ENCODE results near the gene VWA5B1. TPM values are rescaled to one million over a fixed set of nuclear protein-coding genes. Genes with fewer than 3 reads are reported as not detected.
"Not testable (repeated sequence)": the region's sequence is repeated elsewhere in the genome, so short reads cannot be mapped to it uniquely, and the experiment has no call there.

The VWA5B1 gene
- polyA plus RNA-seq, 4 donors, result 0.91 to 1.6 (median 1.3) TPM

DNA sequence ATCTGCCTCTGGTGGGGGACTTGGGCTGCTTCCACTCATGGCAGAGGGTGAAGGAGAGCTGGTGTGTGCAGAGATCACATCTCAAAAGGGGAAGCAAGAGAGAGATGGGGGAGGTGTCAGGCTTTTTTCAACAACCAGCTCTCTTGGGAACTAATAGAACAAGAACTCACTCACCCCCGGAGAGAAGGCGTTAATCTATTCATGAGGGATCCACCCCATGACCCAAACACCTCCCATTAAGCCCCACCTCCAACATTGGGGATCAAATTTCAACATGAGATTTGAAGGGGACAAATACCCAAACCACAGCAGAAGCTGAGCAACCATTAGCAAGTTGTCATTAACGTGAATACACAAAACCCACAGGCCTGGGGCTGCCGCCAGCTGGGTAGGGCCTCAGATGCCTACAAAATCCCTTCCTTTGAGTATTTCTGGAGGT lies 12.0 kb upstream of the VWA5B1 start:
- DNase-seq (ENCODE audit: low read depth in 4 of 4, low spot score in 3 of 4), result no peak

DNA sequence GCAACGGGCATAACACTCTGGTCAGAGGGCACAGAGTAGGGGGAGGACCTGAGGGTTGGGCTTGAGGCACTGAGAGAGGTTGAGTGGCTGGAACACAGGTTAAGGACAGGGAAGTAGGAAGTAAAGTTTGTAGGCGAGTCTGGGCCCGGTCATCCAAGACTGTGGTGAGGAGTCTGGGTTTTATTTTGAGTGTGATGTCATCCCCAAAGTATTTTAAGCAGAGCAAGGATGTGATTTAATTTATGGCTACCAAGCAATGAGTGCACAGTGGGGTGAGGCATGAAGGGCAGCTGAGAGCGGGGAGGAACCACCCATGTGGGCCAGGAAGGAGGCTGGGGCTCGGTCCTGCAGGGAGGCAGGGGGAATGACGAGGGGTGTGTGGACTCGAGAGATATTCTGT lies 11.2 kb upstream of the VWA5B1 start:
- DNase-seq (ENCODE audit: low read depth in 4 of 4, low spot score in 3 of 4), result peak in 1 of 4 donors; percentile 20

DNA sequence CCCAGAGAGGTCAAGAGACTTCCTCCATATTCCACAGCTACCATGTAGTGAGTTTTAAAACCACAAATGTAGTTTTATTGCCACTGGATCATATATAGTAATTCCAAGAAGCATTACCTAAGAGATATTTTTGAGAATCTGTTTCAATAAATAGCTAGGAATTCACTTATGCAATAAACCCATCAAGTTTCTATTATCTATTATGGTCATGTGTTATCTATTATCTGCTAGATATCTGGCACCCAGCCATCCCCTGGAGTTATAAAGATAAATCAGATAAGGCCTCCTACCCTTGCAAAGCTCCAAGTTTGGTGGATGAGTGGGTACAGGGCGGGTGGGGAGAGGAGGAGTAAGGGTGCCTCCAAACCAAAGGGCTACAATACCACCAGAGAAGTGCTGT lies 10.3 kb upstream of the VWA5B1 start:
- no peak for DNase-seq (ENCODE audit: low read depth in 4 of 4, low spot score in 3 of 4)

DNA sequence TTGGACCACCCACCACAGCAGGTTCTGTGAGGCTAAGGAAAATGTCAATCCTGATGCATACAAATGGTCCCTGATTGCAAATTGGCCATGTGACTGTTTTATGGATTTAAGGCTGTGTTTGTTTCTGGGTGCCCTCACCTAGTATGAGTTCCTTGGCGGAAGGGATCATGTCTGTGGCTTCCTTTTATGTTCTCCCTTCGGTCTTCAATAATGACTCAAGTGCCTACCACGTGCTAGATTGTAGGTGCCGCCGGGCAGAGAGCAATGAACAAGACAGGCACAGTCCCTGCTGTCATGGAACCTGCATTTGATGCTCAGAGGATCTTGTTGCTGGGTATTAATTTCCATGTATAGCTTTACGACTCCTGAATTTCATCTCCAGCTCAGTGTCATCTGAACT lies 9.8 kb upstream of the VWA5B1 start:
- no peak for DNase-seq (ENCODE audit: low read depth in 4 of 4, low spot score in 3 of 4)

DNA sequence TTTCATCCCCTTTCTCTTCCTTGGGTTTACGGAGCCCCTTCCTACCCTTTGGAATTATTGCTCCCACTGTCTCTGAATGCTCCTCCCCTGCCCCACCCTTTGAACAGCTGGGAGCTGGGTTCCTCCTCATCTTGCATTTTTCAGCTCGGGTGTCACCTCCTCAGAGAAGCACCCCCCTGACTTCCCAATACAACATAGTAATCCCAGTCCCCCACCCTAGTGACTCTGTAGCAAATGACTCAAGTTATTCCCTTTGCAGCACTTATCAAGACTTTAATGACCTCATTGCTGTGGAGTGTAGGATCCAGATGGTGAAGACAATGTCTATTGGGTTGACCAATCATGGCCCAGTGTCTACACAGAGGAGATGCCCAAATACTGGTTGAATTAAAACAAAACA lies 8.9 kb upstream of the VWA5B1 start:
- DNase-seq (ENCODE audit: low read depth in 4 of 4, low spot score in 3 of 4), result no peak

DNA sequence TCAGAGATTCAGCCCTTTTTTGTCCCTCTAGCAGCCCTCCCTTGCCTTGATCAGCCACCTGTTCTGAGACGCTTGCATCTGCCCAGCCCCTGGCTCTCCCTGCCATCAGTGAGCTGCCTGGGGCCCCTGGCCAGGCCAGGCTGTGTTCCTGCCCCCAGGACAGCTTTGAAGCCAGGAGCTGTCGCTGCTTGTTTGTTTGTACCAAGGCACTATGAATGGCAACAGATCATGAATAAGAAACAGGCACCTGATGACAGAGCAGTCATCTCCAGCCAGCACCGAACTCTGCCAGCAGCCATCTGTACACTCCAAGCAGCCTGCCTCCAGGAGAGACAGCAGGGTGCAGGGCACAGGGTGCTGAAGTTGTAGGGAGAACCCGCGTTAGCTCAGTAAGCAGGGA lies 8.1 kb upstream of the VWA5B1 start:
- no peak for DNase-seq (ENCODE audit: low read depth in 4 of 4, low spot score in 3 of 4)

DNA sequence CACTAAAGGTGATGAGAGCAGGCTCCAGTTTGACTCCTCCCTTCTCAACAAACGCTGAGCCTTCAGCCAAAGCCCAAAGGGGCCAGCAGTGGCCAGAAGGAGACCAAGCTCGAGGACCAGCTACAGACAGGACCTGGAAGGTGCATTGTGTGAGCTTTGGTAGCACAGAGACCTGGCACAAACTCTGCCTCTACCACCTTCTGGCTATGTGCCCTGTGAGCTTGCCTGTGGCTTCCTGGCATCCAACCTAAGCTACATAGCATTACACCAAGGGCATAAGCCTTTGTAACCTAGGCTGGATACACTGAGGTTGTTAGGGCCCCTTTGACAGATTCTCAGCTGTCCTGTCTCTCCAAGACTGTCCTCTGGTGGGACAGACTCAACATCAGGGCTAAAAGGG lies 6.6 kb upstream of the VWA5B1 start:
- DNase-seq (ENCODE audit: low read depth in 4 of 4, low spot score in 3 of 4), result no peak

DNA sequence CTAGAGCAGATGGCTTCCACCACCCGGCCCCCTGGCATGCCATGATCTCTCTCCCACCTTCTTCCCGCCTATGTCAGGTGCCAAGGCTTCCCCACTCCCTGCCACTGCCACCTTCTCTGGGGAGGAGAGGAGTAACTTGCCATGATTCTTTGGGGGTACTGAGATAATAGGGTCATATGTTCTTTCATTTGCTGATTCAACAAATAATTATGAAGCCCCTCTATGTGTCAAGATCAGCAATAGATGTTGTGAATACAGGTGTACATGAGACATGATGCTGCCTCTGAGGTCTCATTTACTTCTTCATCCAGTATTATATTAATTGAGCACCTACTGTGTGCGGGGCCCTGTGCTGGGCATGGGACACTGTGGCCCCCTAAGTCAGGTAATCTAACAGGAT lies 6.0 kb upstream of the VWA5B1 start:
- no peak for DNase-seq (ENCODE audit: low read depth in 4 of 4, low spot score in 3 of 4)

DNA sequence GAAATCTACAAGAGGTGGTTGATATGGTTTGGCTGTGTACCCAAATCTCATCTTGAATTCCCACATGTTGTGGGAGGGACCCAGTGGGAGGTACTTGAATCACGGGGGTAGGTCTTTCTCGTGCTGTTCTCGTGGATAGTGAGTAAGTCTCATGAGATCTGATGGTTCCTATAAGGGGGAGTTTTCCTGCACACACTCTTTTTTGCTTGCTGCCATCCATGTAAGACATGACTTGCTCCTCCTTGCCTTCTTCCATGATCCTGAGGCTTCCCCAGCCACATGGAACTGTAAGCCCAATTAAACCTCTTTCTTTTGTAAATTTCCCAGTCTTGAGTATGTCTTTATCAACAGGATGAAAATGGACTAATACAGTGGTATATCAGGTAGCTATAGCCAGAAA lies 5.2 kb upstream of the VWA5B1 start:
- DNase-seq (ENCODE audit: low read depth in 4 of 4, low spot score in 3 of 4), result no peak

DNA sequence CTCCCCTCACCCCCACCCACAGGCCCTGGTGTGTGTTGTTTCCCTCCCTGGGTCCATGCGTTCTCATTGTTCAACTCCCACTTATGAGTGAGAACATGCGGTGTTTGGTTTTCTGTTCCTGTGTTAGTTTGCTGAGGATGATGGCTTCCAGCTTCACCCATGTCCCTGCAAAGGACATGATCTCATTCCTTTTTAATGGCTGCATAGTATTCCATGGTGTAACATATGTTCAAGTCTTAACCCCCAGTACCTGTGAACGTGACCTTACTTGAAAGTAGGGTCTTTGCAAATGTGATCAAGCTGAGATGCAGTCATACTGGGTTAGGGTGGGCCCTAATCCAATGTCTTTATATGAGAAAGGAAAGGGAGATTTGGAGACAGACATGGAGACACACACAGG lies 3.0 kb upstream of the VWA5B1 start:
- not testable (repeated sequence) for DNase-seq (ENCODE audit: low read depth in 4 of 4, low spot score in 3 of 4)

DNA sequence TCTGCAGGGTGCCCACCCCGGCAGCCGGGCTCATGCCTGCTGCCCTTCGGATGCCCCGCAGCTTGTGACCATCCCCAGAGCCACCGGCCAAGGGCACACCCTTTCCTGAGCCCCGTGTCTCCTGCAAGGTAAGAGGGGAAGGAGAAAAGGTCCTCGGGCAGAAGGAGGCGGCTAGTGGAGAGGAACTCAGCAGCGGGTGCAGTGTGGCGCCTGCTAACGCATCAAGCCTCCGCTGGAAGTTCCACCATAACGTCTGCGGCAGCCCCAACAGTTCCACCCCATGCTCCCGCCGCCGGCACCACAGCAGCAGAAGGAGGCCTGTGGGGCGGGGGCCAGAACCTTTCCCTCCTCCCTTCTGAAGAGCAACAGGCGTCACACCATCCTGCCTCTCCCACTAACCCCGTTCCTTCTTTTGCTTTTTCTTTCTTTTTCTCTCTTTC lies 990 bp downstream of the VWA5B1 start:
- DNase-seq (ENCODE audit: low read depth in 4 of 4, low spot score in 3 of 4), result no peak

DNA sequence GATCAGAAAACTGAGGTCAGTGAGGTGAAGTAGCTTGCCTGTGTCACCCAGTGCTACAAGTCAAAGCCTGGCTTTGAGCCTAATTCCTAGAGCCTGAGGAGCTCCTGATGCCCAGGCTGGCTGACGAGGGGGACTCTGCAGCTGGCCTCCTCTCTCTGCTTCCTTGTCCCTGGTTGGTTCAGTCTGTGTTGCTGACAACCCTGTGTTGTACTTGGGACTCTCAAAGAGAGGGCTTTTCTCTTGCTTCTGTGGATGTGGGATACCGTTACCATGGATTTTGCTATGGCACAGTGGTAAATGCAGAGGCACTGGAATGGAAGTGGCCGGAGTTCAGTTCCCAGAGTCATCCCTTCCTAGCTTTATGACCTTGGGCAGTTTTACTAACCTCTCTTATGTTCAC lies 8.0 kb downstream of the VWA5B1 start:
- no peak for DNase-seq (ENCODE audit: low read depth in 4 of 4, low spot score in 3 of 4)

DNA sequence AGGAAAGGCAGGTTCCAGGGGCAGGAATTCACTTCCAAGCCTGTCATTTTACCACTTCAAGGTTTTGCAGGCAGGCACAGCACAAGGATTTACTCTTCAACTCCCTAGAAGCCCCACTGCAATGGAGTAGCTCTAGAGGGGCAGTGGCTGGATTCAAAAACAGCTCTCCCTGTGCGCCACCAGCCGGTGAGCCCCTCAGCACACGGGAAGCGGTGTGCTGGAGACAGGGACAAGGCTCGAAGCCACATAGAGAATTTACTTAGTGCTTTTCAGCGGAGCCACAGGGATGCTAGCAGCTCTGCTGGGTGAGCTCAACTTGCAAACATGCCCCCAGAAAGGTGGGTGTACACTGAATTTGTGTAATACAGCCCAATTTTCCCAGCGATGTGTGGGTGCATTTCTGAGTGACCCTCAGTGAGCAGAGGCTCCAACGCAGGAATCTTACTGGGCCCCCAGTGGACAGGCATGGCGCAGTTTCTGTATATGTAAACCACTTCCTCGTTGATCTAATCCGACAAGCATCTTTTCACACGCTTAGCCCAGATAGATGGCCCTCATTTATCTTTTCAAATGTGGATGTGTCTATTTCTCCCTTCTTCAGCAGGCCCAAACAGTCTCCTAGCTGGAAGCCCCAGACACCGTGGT lies 10.9 kb downstream of the VWA5B1 start:
- DNase-seq (ENCODE audit: low read depth in 4 of 4, low spot score in 3 of 4), result no peak

DNA sequence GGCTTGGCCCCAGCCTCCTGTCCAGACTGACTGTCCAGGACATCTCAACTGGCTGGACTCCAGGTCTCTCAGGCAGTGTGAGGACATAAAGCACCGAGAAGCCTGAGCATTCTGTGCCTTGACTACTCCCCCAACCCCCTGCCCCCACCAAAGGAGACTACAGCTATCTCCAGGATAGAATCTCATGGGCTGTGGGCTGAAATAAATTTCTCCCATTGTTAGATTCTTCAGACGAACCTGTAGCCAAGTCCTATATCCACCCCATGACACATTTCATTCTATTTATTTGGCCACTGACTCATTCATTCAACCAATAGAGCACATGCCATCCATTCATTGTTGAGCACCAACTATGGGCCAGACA lies 11.4 kb downstream of the VWA5B1 start:
- DNase-seq (ENCODE audit: low read depth in 4 of 4, low spot score in 3 of 4), result no peak

DNA sequence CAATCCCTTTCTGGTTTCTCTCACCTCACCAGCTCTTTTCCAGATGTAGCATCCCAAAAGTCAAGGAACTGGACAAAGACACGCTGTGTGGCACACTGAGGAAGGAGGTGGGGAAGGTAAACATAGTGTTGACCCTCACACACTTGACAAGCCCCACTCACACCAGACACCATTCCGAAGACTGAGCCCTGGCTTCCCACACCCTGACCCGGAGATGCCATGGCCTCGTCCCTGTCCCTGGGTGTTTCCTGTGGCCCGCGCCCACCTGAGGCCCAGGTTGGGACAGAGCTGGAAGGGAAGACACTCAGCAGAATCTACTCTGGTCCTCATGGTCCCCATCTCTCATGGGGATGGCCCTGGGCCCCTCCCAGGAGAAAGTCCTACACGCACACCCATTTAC lies 16.4 kb downstream of the VWA5B1 start:
- DNase-seq (ENCODE audit: low read depth in 4 of 4, low spot score in 3 of 4), result no peak

DNA sequence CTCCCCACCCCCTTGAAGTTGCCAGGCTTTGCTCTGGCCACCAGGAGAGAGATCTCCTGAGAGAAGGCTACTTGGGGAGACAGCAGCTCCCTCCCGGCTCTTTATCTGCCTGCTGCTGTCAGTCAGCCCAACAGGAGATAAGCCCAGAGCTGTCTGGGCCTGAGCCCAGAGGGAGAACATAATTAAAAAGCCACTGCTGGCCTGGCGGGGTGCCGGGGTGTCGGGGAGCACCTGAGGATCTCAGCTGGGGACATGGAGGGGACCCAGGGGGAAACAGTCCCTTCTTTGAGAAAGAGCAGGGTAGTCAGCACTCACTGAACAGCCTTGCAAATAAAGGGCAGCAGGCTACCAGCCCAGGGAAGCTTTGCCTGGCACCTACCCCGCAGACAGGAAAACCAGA lies 17.9 kb downstream of the VWA5B1 start:
- DNase-seq (ENCODE audit: low read depth in 4 of 4, low spot score in 3 of 4), result no peak

DNA sequence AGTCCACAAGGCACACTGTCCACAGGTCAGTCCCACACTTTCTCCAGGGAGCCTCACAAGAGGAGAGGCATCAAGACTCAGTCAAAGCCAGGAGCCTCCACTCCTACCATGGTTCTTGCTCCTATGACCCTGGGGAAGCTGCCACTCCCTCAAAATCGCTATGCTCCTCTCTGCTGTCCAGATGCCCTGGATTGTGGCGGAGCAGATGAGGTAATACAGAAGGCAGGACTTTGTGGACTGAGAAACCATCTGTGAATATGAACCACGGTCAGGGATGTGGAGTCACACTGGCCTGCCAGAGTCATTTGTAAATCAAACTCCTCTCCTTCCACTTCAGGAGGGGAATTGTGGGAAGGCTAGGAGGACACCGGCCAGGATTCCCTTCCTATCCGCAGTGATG lies 20.6 kb downstream of the VWA5B1 start:
- no peak for DNase-seq (ENCODE audit: low read depth in 4 of 4, low spot score in 3 of 4)

DNA sequence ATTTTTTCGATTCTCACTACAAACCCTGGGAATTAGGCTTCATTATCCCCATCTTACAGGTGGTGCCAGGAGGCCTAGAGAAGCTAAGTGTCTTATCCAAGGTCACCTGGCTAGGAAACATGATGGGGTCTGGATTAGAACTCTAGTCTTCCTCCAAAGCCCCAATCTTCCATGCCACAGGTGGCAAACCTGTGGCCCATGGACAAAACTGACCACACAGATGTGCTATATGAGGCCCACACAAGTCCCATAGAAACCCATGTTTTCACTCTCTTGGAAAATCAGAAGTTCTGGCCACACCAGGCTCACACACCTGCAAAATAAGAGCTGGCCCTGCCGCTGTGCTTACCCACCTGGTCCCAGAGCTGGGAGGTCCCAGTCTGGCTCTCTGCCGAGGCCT lies 21.6 kb downstream of the VWA5B1 start:
- DNase-seq (ENCODE audit: low read depth in 4 of 4, low spot score in 3 of 4), result no peak

DNA sequence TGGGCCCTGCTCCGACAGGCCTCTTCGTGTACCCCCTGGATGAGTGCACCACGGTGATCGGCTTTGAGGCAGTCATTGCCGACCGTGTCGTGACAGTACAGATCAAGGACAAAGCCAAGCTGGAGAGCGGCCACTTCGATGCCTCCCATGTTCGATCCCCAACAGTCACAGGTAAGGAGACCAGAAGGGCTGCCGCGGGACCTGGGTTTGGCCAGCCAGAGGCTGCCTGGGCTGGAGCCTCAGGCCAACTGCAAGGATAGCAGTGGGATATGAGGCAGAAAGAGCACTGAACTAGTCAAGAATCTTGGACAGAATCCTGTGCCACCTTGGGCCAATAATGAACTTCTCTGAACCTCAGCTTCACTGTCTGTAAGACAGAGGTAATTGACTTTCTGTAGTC lies 22.1 kb downstream of the VWA5B1 start:
- DNase-seq (ENCODE audit: low read depth in 4 of 4, low spot score in 3 of 4), result no peak

DNA sequence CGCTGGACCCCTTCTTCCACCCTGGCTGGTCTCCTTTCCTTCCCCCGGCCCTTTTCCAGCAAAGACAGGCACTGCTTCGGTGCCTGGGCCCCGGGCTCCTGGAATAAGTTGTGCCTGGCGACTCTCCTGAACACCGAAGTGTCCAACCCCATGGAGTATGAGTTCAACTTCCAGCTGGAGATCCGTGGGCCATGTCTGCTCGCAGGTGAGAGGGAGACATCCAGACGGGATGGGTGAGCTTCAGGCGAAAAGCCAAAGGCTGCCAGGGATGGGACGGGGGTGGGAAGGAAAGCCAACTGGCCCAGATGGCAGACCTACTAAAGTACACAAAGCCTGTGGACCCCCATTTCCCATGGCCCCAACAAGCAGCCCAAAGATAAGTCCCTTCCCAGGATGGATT lies 26.8 kb downstream of the VWA5B1 start:
- DNase-seq (ENCODE audit: low read depth in 4 of 4, low spot score in 3 of 4), result no peak

DNA sequence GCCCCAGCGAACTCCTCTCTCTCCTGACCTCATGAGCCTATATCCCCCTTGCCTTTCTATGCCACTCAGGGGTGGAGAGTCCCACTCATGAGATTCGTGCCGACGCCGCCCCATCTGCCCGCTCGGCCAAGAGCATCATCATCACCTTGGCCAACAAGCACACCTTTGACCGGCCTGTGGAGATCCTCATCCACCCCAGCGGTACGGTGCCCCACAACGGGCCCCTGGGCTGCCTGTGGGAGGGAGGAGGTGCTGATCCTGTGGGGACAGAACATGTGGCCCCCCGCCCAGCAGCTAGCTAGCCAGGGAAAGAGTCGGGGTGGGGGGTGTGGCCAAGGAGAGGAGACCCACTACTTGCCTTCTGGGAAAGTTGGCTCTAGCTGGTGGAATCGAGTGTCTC lies 27.8 kb downstream of the VWA5B1 start:
- no peak for DNase-seq (ENCODE audit: low read depth in 4 of 4, low spot score in 3 of 4)

DNA sequence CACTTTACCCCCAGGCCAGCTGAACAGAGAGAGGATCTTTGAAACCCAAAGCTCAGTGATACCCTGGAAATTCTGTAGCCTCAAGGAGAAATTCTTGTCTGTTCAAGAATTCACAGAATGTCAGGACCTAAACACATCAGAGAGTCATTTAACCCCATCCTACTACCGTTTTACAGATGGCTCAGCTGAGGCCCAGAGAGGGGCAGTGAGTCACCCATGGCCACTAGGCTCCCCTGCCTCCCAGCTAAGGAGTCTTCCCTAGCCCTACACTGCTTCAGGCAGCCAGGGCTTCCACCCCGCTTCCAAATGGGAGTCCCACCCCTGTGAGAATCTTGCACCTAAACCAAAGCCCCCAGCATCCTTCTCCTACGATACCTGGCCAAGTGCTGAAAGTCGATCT lies 28.3 kb downstream of the VWA5B1 start:
- DNase-seq (ENCODE audit: low read depth in 4 of 4, low spot score in 3 of 4), result no peak

DNA sequence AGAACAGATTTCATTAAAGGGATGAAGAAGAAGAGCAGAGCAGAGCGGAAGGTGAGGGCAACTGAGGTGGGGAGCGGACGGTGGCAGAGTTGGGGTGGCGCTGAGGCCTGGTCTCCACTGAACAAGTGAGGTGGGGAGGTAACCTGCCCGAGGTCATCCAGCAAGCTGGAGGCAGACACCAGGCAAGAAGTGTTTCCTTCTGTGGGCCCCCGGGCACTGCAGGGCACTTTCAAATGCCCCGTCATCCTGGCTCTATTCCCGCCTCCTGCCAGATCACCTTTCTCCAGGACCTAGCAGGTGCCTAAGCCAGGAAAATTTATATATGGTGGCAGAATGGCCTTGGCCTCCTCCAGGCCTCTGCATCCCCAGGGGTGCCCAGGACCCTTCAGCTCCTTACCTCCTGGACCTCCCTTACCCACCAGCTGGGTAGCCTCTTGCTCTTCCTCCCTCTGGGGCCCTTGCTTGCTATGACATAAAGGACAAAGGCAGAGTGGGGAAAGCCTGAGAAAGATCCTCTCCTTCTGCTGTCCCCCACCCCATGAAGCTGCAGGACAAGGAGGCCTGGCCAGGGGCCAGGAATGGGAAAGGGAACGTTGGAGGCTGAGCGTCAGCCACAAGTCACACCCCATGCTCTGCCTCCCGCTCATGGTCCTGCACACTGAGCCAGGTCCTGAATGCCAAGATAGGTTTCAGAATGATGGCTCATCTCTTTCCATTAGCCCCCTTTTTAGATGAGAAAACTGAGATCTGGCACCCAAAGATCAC lies 29.0 kb downstream of the VWA5B1 start:
- DNase-seq (ENCODE audit: low read depth in 4 of 4, low spot score in 3 of 4), result no peak

Measured in right renal pelvis (tissue), 4 donors.